ENCODE data around the gene NMU. TPM values are rescaled to one million over a fixed set of nuclear protein-coding genes. Genes with fewer than 3 reads are reported as not detected.

NMU gene
- not detected in 2 replicates for total RNA-seq

GRCh38 chr4:55635741-55636655 lies at the start of gene NMU:
NMU (minus strand) TSS chr4:55636298; CDS start chr4:55636192, 106 bp downstream.

GRCh38 chr4:55592014-55592413 lies 44.1 kb downstream of the NMU start, which contains the start of gene PDCL2:
PDCL2 (minus strand) TSS chr4:55592245; CDS start chr4:55592109, 136 bp downstream.

GRCh38 chr4:55546756-55547465 lies 89.2 kb downstream of the NMU start, which contains the start of gene CLOCK:
CLOCK (minus strand) TSS chr4:55546909; CDS start chr4:55482785, 64,124 bp downstream.

Other genes starting within 250 kb of the NMU start
- gene TMEM165, start 240.3 kb downstream of the NMU start, total RNA-seq: 40.4 and 69.7 TPM in 2 replicates
- gene CLOCK, start 89.4 kb downstream of the NMU start, total RNA-seq: 10.7 and 13.1 TPM in 2 replicates
- not detected in 2 replicates for gene PDCL2, start 44.1 kb downstream of the NMU start, total RNA-seq
- 0.09 TPM in 1 of 2 replicates, not detected in the other for gene EXOC1L, start 183.5 kb upstream of the NMU start, total RNA-seq
- 41.3 and 50.2 TPM in 2 replicates for gene EXOC1, start 217.3 kb upstream of the NMU start, total RNA-seq

All from bronchial smooth muscle cell (primary cell).